Tibial artery (tissue), 4 donors: ENCODE data around the gene CASZ1.

ENCODE experiments used
- DNase-seq, 2 donors: peaks; one replicate each; pipeline ENCODE4 v3.0.0-alpha.2; 2019
- H3K27ac ChIP-seq, 2 donors: fragments of 200-600 bp; sonication (generic) in 1 of 2; 1 replicate in 1 of 2; 2 replicates in 1 of 2; pipeline ENCODE4 v1.5.1; 2018 to 2019; ENCODE audit warnings: mild to moderate bottlenecking in 1 of 2
- H3K27me3 ChIP-seq, 2 donors: fragments of 200-600 bp; sonication (generic) in 1 of 2; one replicate each; pipeline versions ENCODE4 v1.5.1 to v1.6.0; 2016 to 2019
- H3K36me3 ChIP-seq, 3 donors: fragments of 200-600 bp; sonication (generic) in 2 of 3; one replicate each; pipeline ENCODE4 v1.5.1; 2016 to 2019; ENCODE audit warnings: mild to moderate bottlenecking in 2 of 3
- H3K4me1 ChIP-seq, 4 donors: fragments of 200-600 bp; sonication (generic) in 2 of 4; 1 replicate in 3 of 4; 2 replicates in 1 of 4; pipeline ENCODE4 v1.5.1; 2016 to 2019
- H3K4me3 ChIP-seq, 2 donors: fragments of 200-600 bp; sonication (generic) in 1 of 2; 1 replicate in 1 of 2; 2 replicates in 1 of 2; pipeline ENCODE4 v1.5.1; 2018 to 2019; ENCODE audit warnings: mild to moderate bottlenecking in 2 of 2
- H3K9me3 ChIP-seq, 3 donors: fragments of 200-600 bp; sonication (generic) in 1 of 3; one replicate each; pipeline ENCODE4 v1.5.1; 2016 to 2019
- intact Hi-C: fragments of 100-400 bp; cut with DNase I; formaldehyde crosslinking; loops from one replicate; pipeline ENCODE4 v1.15.0; 2023; ENCODE audit warnings: low total_unique reads
- TF ChIP-seq, protein P1 (sequence below), 2 experiments: fragments of 200-600 bp in 1 of 2; fragments of 450-650 bp in 1 of 2; IDR thresholded peaks; one replicate each; pipeline ENCODE4 v1.5.1; 2017 to 2019; ENCODE audit warnings: antibody characterized with exemption in 2 of 2, mild to moderate bottlenecking in 1 of 2, moderate library complexity in 1 of 2

Gene CASZ1

GRCh38 chr1:10735563-10736305, 60.7 kb downstream of the CASZ1 start:
- intact Hi-C loops = loop anchor here (5.0 kb wide), 1 partner anchor 1412 kb away; no protein-coding TSS in a partner anchor
- Histone ChIP-seq H3K36me3 (no peaks in the 10 kb centered on the region), H3K27ac (no peak overlapping the region), H3K4me1 (peaks cover 0 to 41% (median 4%) of the 10 kb centered on the region in 4 donors), H3K27me3 (peaks cover 0 to 9% of the 10 kb centered on the region in 2 donors), H3K4me3 (no peak overlapping the region), H3K9me3 (no peaks in the 10 kb centered on the region)
- DNase-seq = no peak
- TF ChIP-seq, protein P1, sequence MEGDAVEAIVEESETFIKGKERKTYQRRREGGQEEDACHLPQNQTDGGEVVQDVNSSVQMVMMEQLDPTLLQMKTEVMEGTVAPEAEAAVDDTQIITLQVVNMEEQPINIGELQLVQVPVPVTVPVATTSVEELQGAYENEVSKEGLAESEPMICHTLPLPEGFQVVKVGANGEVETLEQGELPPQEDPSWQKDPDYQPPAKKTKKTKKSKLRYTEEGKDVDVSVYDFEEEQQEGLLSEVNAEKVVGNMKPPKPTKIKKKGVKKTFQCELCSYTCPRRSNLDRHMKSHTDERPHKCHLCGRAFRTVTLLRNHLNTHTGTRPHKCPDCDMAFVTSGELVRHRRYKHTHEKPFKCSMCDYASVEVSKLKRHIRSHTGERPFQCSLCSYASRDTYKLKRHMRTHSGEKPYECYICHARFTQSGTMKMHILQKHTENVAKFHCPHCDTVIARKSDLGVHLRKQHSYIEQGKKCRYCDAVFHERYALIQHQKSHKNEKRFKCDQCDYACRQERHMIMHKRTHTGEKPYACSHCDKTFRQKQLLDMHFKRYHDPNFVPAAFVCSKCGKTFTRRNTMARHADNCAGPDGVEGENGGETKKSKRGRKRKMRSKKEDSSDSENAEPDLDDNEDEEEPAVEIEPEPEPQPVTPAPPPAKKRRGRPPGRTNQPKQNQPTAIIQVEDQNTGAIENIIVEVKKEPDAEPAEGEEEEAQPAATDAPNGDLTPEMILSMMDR (IDR thresholded peaks at IDR 0.05) = no peak

DNA sequence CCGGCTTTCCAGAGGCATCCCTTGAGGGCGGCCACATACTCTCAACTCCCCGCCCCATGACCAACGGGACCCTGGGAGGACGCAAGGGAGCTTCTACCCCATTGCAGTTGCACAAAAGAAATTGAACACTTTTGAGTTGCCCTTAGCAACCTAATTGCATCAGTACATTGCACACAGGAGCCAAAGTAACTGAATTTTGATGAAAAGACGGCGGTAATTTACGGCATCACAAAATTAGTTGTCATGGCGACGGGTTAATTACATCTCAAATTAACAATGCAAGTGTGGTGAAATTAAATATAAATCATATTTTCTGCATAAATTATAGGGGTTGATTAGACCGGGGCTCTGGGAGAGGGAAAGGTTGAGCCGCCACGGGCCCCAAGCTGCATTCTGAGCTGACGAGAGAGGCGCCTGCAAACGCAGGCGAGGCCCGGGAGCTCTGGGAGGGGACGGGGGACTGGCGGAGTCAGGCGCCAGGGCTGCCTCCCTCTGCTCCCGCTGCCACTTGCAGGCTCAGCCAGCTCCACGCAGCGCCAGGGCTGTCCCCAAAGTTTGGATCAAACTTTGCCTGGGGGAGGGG, 61.4 kb downstream of the CASZ1 start:
- intact Hi-C loops = loop anchor here (5.0 kb wide), 1 partner anchor 1412 kb away; no protein-coding TSS in a partner anchor
- peaks cover 0 to 9% of the 10 kb centered on the region in 2 donors for H3K27me3 ChIP-seq
- H3K4me1 ChIP-seq = peaks cover 0 to 41% (median 4%) of the 10 kb centered on the region in 4 donors
- H3K4me3 ChIP-seq = no peak overlapping the region
- no peak for DNase-seq
- no peaks in the 10 kb centered on the region for H3K9me3 ChIP-seq
- TF ChIP-seq, protein P1 (IDR thresholded peaks at IDR 0.05) = no peak
- H3K27ac ChIP-seq = no peak overlapping the region
- H3K36me3 ChIP-seq = no peaks in the 10 kb centered on the region

DNA sequence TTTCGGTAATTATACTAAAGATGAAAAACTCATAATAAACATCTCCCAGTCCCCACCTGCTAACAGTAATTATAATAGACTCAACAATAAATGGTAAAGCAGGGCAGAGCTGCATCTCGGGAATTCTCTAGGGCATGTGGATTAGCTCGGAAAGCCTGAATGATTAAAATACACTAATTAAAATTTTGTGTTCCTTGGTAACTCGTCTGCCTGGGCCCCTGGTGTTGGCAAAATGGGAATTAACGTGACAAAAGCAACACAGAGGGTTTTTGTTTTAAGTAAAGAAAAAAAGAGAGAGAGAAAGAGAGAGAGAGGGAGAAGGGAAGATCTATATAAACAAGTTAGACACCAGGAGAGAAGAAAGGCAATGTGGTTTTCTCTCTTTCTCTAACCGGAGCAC, 62.1 kb downstream of the CASZ1 start:
- Histone ChIP-seq H3K36me3 (no peaks in the 10 kb centered on the region), H3K27me3 (peaks cover 0 to 9% of the 10 kb centered on the region in 2 donors), H3K4me1 (peaks cover 0 to 41% (median 4%) of the 10 kb centered on the region in 4 donors), H3K4me3 (no peak overlapping the region), H3K9me3 (no peaks in the 10 kb centered on the region), H3K27ac (no peak overlapping the region)
- intact Hi-C loops = no loop called here
- no peak for DNase-seq
- TF ChIP-seq, protein P1 (IDR thresholded peaks at IDR 0.05) = no peak

DNA sequence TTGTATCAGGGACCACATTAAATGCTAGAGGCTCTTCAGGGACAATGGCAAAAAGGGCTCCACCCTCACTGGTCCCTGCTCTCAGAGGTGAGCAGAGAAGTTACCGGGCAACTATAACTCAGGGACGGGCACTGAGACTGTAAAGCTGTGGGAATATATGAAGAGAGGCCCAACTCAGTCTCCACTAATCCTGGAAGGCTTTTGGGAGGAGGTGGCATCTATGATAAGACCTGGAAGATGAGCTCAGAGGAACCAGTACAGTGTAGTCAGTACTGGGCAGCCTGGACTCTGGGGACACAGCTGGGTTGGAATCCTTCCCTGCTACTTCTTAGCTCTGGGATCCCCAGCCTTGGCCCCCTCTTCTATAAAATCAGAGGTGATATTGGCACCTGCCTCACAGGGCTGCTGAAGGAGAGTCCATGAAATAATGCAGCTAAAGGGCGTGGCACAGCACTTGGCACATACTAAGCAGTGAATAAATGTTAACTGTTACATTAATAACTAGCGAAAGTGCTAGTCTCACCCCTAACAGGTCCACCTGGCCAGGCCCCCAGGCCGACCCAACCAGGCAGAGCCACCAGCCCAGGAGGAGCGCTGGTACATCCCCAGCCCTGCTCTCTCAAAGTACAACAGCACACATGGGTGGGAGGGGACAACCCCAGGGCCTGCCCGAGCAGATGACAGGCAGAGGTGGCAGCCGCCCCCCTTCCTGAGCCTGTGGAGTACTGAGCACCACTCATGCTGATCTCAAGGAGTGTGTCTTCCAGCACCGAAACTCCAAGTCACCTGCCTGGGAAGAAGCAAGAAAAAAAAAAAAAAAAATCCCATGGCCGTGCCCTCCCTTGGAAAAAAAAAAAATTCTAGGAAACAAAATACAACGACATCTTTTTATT, 62.7 kb downstream of the CASZ1 start:
- Histone ChIP-seq H3K27ac (no peak overlapping the region), H3K9me3 (no peaks in the 10 kb centered on the region), H3K36me3 (no peaks in the 10 kb centered on the region), H3K27me3 (peaks cover 0 to 9% of the 10 kb centered on the region in 2 donors), H3K4me1 (peaks cover 0 to 41% (median 4%) of the 10 kb centered on the region in 4 donors), H3K4me3 (no peak overlapping the region)
- intact Hi-C loops = no loop called here
- DNase-seq = no peak
- TF ChIP-seq, protein P1 (IDR thresholded peaks at IDR 0.05) = no peak

DNA sequence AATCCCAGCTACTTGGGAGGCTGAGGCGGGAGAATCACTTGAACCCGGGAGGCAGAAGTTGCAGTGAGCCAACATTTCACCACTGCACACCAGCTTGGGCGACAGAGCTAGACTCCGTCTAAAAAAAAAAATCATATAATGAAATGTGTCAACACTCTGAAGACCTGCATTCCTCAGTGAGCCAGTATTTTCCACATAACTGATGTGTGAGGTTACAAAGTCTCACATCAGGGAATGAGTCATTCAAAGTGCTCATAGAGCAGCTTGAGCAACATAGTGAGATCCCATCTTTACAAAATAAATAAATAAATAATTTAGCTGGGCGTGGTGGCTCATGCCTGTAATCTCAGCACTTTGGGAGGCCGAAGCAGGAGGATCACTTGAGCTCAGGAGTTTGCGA, 65.5 kb downstream of the CASZ1 start:
- no peaks in the 10 kb centered on the region for H3K9me3 ChIP-seq
- H3K4me3 ChIP-seq = no peak overlapping the region
- H3K27me3 ChIP-seq = peaks cover 0 to 19% of the 10 kb centered on the region in 2 donors
- DNase-seq = no peak
- no peak overlapping the region for H3K27ac ChIP-seq
- H3K4me1 ChIP-seq = peaks cover 0 to 33% (median 14%) of the 10 kb centered on the region in 4 donors
- H3K36me3 ChIP-seq = no peaks in the 10 kb centered on the region
- intact Hi-C loops = no loop called here
- TF ChIP-seq, protein P1 (IDR thresholded peaks at IDR 0.05) = no peak
